Spleen (tissue), 7 donors: Measurements from ENCODE around the gene PCK2.

Experiments used
- POLR2A ChIP-seq, 3 donors: fragments of 450-650 bp; IDR thresholded peaks; one replicate each; pipeline ENCODE4 v1.5.1; 2017; ENCODE audit warnings: antibody characterized with exemption in 3 of 3, mild to moderate bottlenecking in 1 of 3
- TF ChIP-seq, protein P1 (sequence below), 11 experiments: fragments of 200-600 bp in 7 of 11; fragments of 450-650 bp in 4 of 11; sonication (generic) in 4 of 11; IDR thresholded peaks in 8 of 11; conservative IDR thresholded peaks in 3 of 11; 1 replicate in 7 of 11; 2 replicates in 4 of 11; pipeline versions ENCODE4 v1.4.0 to v1.8.0; 2016 to 2021; ENCODE audit warnings: antibody characterized with exemption in 11 of 11, inconsistent platforms in 4 of 11, mild to moderate bottlenecking in 1 of 11
- donor health status: DM: no; HTN: no; CAD: no; lungs with moderate emphysema.
- donor health status: DM: no; HTN: no; CAD: no.
- donor health status: DM: no; HTN: no; CAD: no.

- TF ChIP-seq POLR2A (IDR thresholded peaks at IDR 0.05) = no peak
- TF ChIP-seq, protein P1, sequence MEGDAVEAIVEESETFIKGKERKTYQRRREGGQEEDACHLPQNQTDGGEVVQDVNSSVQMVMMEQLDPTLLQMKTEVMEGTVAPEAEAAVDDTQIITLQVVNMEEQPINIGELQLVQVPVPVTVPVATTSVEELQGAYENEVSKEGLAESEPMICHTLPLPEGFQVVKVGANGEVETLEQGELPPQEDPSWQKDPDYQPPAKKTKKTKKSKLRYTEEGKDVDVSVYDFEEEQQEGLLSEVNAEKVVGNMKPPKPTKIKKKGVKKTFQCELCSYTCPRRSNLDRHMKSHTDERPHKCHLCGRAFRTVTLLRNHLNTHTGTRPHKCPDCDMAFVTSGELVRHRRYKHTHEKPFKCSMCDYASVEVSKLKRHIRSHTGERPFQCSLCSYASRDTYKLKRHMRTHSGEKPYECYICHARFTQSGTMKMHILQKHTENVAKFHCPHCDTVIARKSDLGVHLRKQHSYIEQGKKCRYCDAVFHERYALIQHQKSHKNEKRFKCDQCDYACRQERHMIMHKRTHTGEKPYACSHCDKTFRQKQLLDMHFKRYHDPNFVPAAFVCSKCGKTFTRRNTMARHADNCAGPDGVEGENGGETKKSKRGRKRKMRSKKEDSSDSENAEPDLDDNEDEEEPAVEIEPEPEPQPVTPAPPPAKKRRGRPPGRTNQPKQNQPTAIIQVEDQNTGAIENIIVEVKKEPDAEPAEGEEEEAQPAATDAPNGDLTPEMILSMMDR (IDR thresholded peaks at IDR 0.05 in 8 of 11, conservative IDR thresholded peaks at IDR 0.05 in 3 of 11) = no peak
Measured at GRCh38 chr14:24144451-24144850, 50.3 kb downstream of the PCK2 start.
